AML-193 (cell line): ENCODE measurements around the gene NDUFV2.
"Not testable (repeated sequence)": the region's sequence is repeated elsewhere in the genome, so short reads cannot be mapped to it uniquely, and the experiment has no call there.

Experiments
- DNase-seq, 2 experiments: peaks; one replicate each; lab custom pipeline; 2025; lab: John Stamatoyannopoulos, UW

Gene NDUFV2

GRCh38 chr18:9156604-9157249, 54.2 kb downstream of the NDUFV2 start:
- no peak for DNase-seq

GRCh38 chr18:9157806-9158205, 55.3 kb downstream of the NDUFV2 start:
- DNase-seq: no peak

GRCh38 chr18:9160014-9160413, 57.5 kb downstream of the NDUFV2 start:
- DNase-seq: no peak

GRCh38 chr18:9162663-9163062, 60.2 kb downstream of the NDUFV2 start:
- not testable (repeated sequence) for DNase-seq

GRCh38 chr18:9164149-9164548, 61.6 kb downstream of the NDUFV2 start:
- not testable (repeated sequence) for DNase-seq

GRCh38 chr18:9165883-9166282, 63.4 kb downstream of the NDUFV2 start:
- not testable (repeated sequence) for DNase-seq

- not testable (repeated sequence) for DNase-seq
Observed at GRCh38 chr18:9169515-9169914, 67.0 kb downstream of the NDUFV2 start.

GRCh38 chr18:9171919-9172318, 69.4 kb downstream of the NDUFV2 start:
- not testable (repeated sequence) for DNase-seq

- DNase-seq: no peak
Observed at GRCh38 chr18:9172506-9173127, 70.1 kb downstream of the NDUFV2 start.

GRCh38 chr18:9173770-9174233, 71.3 kb downstream of the NDUFV2 start:
- DNase-seq: no peak

GRCh38 chr18:9174302-9174701, 71.8 kb downstream of the NDUFV2 start:
- peak; percentile 45 to 52 for DNase-seq

- no peak for DNase-seq
Observed at GRCh38 chr18:9175115-9175514, 72.6 kb downstream of the NDUFV2 start.

- no peak for DNase-seq
Observed at GRCh38 chr18:9177031-9177430, 74.5 kb downstream of the NDUFV2 start.

- no peak for DNase-seq
Observed at GRCh38 chr18:9177466-9177865, 75.0 kb downstream of the NDUFV2 start.

GRCh38 chr18:9178557-9178956, 76.1 kb downstream of the NDUFV2 start:
- no peak for DNase-seq

- no peak for DNase-seq
Observed at GRCh38 chr18:9181275-9181674, 78.8 kb downstream of the NDUFV2 start.

- peak; percentile 7 to 11 for DNase-seq
Observed at GRCh38 chr18:9182852-9183399, 80.4 kb downstream of the NDUFV2 start.
